Measurements from ENCODE around the gene CASD1. TPM values are rescaled to one million over a fixed set of nuclear protein-coding genes. Genes with fewer than 3 reads are reported as not detected.

Gene CASD1
- total and polyA plus RNA-seq, 4 donors: 9.6 to 73.9 (median 26.3) TPM

DNA sequence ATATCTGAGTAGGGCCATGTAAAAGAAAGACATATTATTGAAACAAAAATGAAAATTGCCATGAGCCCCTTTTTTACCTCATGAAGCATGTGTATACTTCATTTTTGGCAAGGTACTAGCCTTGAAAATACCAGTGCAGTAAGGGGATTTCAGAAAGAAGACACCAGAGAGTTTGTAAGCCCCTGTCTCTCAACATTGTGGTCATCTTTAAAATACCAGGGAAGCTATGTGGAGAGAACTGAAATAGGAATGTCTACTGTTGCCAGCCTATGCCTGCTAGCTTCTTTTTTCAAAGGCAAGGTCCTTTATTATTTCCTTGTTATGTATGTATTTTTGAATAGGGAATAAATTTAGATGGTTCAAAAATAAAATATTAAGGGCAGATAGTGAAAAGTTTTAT is 57.8 kb downstream of the CASD1 start:
- no peaks in the 10 kb centered on the region for H3K27me3 ChIP-seq (ENCODE audit: control insufficient read depth in 3 of 3, insufficient read depth in 3 of 3, low read length in 2 of 3)
- no peak for DNase-seq
- no peaks in the 10 kb centered on the region for H3K9me3 ChIP-seq (ENCODE audit: control insufficient read depth in 4 of 4, insufficient read depth in 3 of 4, low read length in 3 of 4)
- no peak for ATAC-seq (ENCODE audit: insufficient read depth, low FRiP score)
- no peak overlapping the region for H3K27ac ChIP-seq (ENCODE audit: low read depth in 1 of 2, low read length in 1 of 2)
- peaks cover 0 to 2% (median under 1%) of the 10 kb centered on the region in 4 donors for H3K36me3 ChIP-seq (ENCODE audit: control insufficient read depth in 4 of 4, insufficient read depth in 4 of 4, low read length in 4 of 4)
- no peak overlapping the region for H3K9ac ChIP-seq (ENCODE audit: insufficient read depth in 1 of 2, low read length in 2 of 2)
- TF ChIP-seq, protein P1, sequence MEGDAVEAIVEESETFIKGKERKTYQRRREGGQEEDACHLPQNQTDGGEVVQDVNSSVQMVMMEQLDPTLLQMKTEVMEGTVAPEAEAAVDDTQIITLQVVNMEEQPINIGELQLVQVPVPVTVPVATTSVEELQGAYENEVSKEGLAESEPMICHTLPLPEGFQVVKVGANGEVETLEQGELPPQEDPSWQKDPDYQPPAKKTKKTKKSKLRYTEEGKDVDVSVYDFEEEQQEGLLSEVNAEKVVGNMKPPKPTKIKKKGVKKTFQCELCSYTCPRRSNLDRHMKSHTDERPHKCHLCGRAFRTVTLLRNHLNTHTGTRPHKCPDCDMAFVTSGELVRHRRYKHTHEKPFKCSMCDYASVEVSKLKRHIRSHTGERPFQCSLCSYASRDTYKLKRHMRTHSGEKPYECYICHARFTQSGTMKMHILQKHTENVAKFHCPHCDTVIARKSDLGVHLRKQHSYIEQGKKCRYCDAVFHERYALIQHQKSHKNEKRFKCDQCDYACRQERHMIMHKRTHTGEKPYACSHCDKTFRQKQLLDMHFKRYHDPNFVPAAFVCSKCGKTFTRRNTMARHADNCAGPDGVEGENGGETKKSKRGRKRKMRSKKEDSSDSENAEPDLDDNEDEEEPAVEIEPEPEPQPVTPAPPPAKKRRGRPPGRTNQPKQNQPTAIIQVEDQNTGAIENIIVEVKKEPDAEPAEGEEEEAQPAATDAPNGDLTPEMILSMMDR (IDR thresholded peaks at IDR 0.05; ENCODE audit: control extremely low read depth, extremely low read depth): no peak
- H3K4me1 ChIP-seq (ENCODE audit: control insufficient read depth in 5 of 5, insufficient read depth in 5 of 5, low read length in 5 of 5): no peaks in the 10 kb centered on the region
- H3K4me3 ChIP-seq: no peak overlapping the region

DNA sequence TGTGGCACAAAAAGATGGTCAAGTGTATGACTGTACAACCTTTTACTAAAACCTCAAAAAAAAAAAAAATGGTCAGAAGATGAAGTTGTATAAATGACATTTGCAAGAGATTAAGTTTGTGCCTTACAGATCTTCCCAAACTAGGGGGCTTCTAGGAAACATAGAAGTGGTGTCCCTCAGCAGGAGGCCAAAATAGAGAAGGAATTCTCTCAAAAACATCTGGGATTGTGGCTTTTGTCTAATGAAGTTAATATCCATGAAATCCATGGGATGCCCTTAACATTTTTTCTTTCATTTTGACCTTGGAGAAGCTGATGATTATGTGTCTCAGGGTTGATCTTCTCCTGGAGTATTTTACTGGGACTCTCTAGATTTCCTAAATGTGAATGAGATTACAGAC is 62.2 kb downstream of the CASD1 start:
- peaks cover 3 to 11% (median 7%) of the 10 kb centered on the region in 4 donors for H3K36me3 ChIP-seq (ENCODE audit: control insufficient read depth in 4 of 4, insufficient read depth in 4 of 4, low read length in 4 of 4)
- TF ChIP-seq, protein P1 (IDR thresholded peaks at IDR 0.05; ENCODE audit: control extremely low read depth, extremely low read depth): no peak
- H3K9ac ChIP-seq (ENCODE audit: insufficient read depth in 1 of 2, low read length in 2 of 2): no peak overlapping the region
- no peak for DNase-seq
- peaks cover 0 to 8% (median 6%) of the 10 kb centered on the region in 4 donors for H3K9me3 ChIP-seq (ENCODE audit: control insufficient read depth in 4 of 4, insufficient read depth in 3 of 4, low read length in 3 of 4)
- no peaks in the 10 kb centered on the region for H3K27me3 ChIP-seq (ENCODE audit: control insufficient read depth in 3 of 3, insufficient read depth in 3 of 3, low read length in 2 of 3)
- H3K4me1 ChIP-seq (ENCODE audit: control insufficient read depth in 5 of 5, insufficient read depth in 5 of 5, low read length in 5 of 5): no peaks in the 10 kb centered on the region
- no peak for ATAC-seq (ENCODE audit: insufficient read depth, low FRiP score)
- no peak overlapping the region for H3K27ac ChIP-seq (ENCODE audit: low read depth in 1 of 2, low read length in 1 of 2)
- no peak overlapping the region for H3K4me3 ChIP-seq

DNA sequence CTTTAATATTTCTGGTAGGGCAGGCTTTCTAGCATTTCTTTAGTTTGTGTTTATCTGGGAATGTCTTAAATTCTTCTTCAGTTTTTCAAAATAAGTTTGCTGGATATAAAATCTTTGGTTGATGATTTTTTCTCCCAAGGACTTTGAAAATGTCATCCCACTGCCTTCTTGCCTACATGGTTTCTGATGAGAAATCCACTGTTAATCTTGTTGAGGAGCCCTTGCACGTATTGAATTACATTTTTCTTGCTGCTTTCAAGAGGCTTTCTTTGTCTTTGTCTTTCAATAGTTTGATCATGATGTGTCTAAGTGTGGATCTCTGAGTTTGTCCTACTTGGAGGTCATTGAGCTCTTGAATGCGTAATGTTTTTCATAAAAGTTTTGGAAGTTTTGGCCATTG is 66.0 kb downstream of the CASD1 start:
- Histone ChIP-seq H3K9ac (ENCODE audit: insufficient read depth in 1 of 2, low read length in 2 of 2) (no peak overlapping the region), H3K4me1 (ENCODE audit: control insufficient read depth in 5 of 5, insufficient read depth in 5 of 5, low read length in 5 of 5) (no peaks in the 10 kb centered on the region), H3K36me3 (ENCODE audit: control insufficient read depth in 4 of 4, insufficient read depth in 4 of 4, low read length in 4 of 4) (peaks cover 3 to 11% (median 8%) of the 10 kb centered on the region in 4 donors), H3K27me3 (ENCODE audit: control insufficient read depth in 3 of 3, insufficient read depth in 3 of 3, low read length in 2 of 3) (no peaks in the 10 kb centered on the region), H3K27ac (ENCODE audit: low read depth in 1 of 2, low read length in 1 of 2) (no peak overlapping the region), H3K9me3 (ENCODE audit: control insufficient read depth in 4 of 4, insufficient read depth in 3 of 4, low read length in 3 of 4) (peaks cover 0 to 8% (median 6%) of the 10 kb centered on the region in 4 donors), H3K4me3 (no peak overlapping the region)
- no peak for DNase-seq
- WGBS, 2 donors: 95 to 97% methylated on average over 2 of the region's 2 CpGs
- no peak for ATAC-seq (ENCODE audit: insufficient read depth, low FRiP score)
- TF ChIP-seq, protein P1 (IDR thresholded peaks at IDR 0.05; ENCODE audit: control extremely low read depth, extremely low read depth): no peak

DNA sequence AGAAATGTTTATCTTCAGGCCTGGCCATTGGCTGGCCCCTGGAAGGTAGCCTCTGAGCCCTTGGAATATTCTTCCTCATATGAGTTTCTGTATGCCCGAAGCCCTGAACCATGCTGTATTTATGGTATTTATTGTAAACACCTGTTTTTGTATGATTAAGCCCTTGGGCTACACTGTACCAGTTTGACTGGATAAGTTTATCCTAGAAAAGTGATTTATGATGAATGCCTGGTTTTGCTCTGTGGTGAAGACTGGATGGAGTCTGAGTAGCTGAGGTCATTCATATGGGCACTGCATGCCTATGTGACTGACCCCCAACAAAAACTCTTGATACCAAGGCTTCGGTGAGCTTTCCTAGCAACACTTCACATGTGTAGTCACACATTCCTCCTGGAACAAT is 66.7 kb downstream of the CASD1 start:
- no peak for ATAC-seq (ENCODE audit: insufficient read depth, low FRiP score)
- 96 to 99% methylated on average over 2 of the region's 2 CpGs for WGBS, 2 donors
- no peaks in the 10 kb centered on the region for H3K27me3 ChIP-seq (ENCODE audit: control insufficient read depth in 3 of 3, insufficient read depth in 3 of 3, low read length in 2 of 3)
- H3K36me3 ChIP-seq (ENCODE audit: control insufficient read depth in 4 of 4, insufficient read depth in 4 of 4, low read length in 4 of 4): peaks cover 3 to 10% (median 6%) of the 10 kb centered on the region in 4 donors
- H3K4me1 ChIP-seq (ENCODE audit: control insufficient read depth in 5 of 5, insufficient read depth in 5 of 5, low read length in 5 of 5): no peaks in the 10 kb centered on the region
- DNase-seq: no peak
- TF ChIP-seq, protein P1 (IDR thresholded peaks at IDR 0.05; ENCODE audit: control extremely low read depth, extremely low read depth): no peak
- H3K9me3 ChIP-seq (ENCODE audit: control insufficient read depth in 4 of 4, insufficient read depth in 3 of 4, low read length in 3 of 4): peaks cover 0 to 8% (median 6%) of the 10 kb centered on the region in 4 donors
- H3K4me3 ChIP-seq: no peak overlapping the region
- no peak overlapping the region for H3K27ac ChIP-seq (ENCODE audit: low read depth in 1 of 2, low read length in 1 of 2)
- no peak overlapping the region for H3K9ac ChIP-seq (ENCODE audit: insufficient read depth in 1 of 2, low read length in 2 of 2)
